CD4-positive, alpha-beta T cell treated with Interleukin-2 at 100 ng/mL for 4 hours (primary cell): ENCODE measurements around the gene SSU72.
"Not testable (repeated sequence)": the region's sequence is repeated elsewhere in the genome, so short reads cannot be mapped to it uniquely, and the experiment has no call there.

Experiments used
- DNase-seq: peaks from one replicate; pipeline ENCODE4 v3.0.0-alpha.2; 2020; ENCODE audit warnings: low spot score

Gene SSU72

GRCh38 chr1:1526476-1526875, 48.2 kb downstream of the SSU72 start:
- DNase-seq: not testable (repeated sequence)

DNA sequence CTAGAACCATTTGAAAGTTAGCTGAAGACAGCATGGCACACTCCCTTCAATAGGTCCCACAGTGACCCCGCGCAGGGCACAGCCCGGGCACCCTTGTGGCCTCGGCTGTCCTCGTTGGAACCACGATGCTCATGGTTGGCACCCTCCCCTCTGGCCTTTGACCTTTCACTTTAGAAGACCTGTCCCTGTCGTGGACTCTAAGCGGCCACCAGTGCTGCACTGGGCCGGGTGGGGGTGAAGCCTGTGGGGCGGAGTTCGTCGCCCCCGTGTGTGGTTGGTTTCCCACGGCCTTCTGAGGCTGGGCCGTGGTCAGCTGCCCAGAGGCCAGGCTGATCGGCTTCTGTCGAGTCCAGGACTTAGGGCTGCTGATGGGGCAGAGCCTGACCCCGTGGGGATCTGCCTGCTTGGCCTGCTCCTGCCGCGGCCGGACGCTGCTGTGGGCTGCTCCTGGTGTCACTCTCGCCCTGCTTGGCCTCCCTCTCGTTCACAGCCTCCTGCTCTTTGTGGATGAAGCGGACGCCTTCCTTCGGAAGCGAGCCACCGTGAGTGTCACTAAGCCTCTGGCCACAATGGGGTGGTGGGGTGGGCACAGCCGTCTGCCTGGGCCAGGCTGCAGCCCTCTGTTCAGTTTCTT, 49.8 kb downstream of the SSU72 start:
- not testable (repeated sequence) for DNase-seq

- not testable (repeated sequence) for DNase-seq
Observed at GRCh38 chr1:1523651-1524050, 51.0 kb downstream of the SSU72 start.

- DNase-seq: not testable (repeated sequence)
Observed at GRCh38 chr1:1523226-1523625, 51.4 kb downstream of the SSU72 start.

GRCh38 chr1:1522536-1522935, 52.1 kb downstream of the SSU72 start:
- not testable (repeated sequence) for DNase-seq

DNA sequence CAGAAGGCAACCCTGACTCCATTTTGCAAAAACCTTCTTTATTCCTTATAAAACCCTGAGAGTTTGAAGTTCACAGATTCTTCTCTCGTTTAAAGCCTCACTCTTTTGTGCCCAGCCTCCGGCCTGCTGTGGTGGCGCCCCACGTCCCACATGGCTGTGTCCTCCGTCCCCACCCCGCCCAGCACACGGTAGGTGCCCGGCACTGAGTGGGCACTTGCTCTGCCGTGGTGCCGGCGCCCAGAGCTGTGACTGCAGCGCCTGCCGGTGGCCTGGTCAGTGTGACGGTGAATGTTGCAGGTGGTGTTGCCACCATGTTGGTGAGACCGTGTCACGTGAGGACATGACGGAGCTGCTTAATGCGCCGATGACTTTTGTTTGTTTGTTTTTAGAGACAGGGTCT, 53.3 kb downstream of the SSU72 start:
- DNase-seq: no peak

DNA sequence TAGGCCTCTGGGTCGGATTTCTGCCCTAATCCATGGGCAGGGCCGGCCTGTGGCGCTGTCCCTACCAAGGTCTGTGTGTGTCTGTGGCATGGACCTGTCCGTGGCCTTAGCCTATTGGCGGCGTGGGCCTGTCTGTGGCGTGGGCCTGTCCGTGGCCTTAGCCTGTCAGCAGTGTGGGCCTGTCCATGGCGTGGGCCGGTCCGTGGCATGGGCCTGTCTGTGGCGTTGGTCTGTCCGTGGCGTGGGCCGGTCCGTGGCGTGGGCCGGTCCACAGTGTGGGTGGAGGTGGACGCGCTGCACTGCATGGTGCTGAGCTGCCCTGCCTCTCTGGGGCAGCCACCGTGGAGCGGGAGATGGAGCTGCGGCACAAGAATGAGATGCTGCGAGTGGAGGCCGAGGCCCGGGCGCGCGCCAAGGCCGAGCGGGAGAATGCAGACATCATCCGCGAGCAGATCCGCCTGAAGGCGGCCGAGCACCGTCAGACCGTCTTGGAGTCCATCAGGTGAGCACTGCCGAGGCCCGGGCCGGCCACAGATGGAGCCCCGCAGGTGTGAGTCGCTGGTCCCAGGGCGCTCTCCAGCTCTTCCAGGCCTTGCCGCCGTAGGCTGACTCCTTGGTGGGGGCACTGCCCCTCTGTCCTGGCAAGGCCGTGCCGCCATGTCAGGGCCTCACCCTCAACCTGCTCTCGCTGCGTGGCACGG, 54.7 kb downstream of the SSU72 start:
- DNase-seq: not testable (repeated sequence)

DNA sequence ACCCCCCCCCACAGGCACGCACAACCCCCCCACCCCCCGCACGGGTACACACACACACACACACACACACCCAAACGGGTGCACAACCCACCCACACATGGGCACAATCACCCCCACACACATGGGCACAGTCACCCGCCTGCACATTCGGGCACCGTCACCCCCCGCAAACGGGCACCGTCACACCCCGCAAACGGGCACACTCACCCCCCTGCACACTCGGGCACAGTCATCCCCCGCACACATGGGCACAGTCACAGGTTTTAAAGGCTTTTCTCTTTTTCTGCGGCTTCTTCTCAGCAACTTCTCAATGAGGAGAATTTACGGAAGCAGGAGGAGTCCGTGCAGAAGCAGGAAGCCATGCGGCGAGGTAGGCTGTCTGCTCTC, 56.0 kb downstream of the SSU72 start:
- DNase-seq: not testable (repeated sequence)

DNA sequence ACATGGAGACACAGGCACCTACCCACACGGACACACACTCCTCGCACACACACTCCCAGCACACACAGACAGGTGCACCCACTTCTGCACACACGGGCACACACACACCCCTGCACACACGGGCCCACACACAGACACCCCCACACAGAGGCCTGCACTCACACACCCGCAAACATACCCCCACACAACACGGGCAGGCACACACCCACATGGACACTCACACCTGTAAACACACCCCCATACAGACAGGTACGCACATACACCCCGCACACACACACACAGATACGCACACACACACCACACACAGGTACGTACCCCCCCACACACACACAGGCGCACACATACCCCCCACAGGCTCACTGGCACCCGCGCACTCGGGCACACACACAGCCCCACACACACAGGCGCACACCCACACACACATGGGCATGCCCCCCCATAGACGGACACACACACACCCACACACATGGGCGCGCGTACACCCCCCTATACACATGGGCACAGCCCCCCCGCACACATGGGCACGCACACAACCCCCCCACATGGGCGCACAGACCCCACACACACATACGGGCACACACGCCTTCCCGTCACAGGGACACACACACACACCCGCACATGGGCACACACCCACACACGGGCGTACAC, 56.6 kb downstream of the SSU72 start:
- DNase-seq: no peak

- not testable (repeated sequence) for DNase-seq
Observed at GRCh38 chr1:1516923-1517322, 57.7 kb downstream of the SSU72 start.

DNA sequence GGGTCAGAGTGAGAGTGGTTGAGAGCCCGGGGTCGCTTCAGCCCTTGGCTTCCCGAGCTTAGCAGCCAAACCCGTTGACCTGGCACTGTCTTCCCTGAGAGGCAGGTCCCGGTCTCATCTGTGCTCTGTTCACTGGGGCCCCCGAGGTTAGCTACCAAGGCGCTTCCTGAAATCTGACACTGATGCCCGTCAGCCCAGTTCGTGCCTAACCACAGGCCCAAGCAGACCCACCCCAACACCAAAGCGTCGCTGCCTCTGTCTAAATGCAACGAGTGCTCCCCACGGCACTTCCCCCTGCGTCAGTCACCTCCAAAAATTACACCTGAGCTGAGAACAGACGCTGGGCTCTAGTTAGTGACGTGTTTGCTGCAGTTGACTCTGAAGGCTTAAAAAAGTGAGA, 60.3 kb downstream of the SSU72 start:
- not testable (repeated sequence) for DNase-seq

- not testable (repeated sequence) for DNase-seq
Observed at GRCh38 chr1:1513675-1514074, 61.0 kb downstream of the SSU72 start.

- DNase-seq: not testable (repeated sequence)
Observed at GRCh38 chr1:1512425-1512824, 62.2 kb downstream of the SSU72 start.

GRCh38 chr1:1511533-1512285, 63.0 kb downstream of the SSU72 start, which contains the start of gene ATAD3A:
Gene ATAD3A, plus strand, starts transcription at chr1:1512162. Its CDS starts 107 bp downstream, at chr1:1512269.
- peak; percentile 96 for DNase-seq

- DNase-seq: no peak
Observed at GRCh38 chr1:1510912-1511532, 63.6 kb downstream of the SSU72 start.

DNA sequence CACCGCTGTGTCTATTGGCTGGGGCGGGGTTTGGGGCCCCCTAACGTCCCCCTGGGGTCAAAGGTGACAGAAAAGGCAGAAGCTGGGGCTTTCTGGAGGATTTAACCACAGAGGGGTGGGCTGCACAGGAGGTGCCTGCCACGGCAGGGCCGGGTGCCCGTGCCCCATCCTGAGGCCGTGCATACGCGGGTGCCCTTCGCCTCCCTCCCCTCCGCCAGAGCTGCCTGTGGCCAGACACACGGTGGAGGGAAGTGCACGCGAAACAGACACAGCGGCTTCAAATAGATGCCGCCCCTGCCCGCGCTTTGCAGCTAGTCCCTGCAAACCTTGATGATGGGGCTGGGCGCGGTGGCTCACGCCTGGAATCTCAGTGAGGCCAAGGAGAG, 65.2 kb downstream of the SSU72 start:
- not testable (repeated sequence) for DNase-seq

GRCh38 chr1:1508775-1509464, 65.7 kb downstream of the SSU72 start:
- DNase-seq: not testable (repeated sequence)

- no peak for DNase-seq
Observed at GRCh38 chr1:1507305-1507704, 67.4 kb downstream of the SSU72 start.

GRCh38 chr1:1505801-1506200, 68.9 kb downstream of the SSU72 start:
- not testable (repeated sequence) for DNase-seq

GRCh38 chr1:1505366-1505798, 69.3 kb downstream of the SSU72 start:
- DNase-seq: not testable (repeated sequence)

GRCh38 chr1:1504777-1505365, 69.8 kb downstream of the SSU72 start:
- DNase-seq: peak; percentile 79
